ENCODE results near the gene RSAD2. TPM values are rescaled to one million over a fixed set of nuclear protein-coding genes. Genes with fewer than 3 reads are reported as not detected.

Gene RSAD2
- total RNA-seq, 6 donors from 2014 or later: 8.4 to 20.0 (median 11.0) TPM

GRCh38 chr2:6864923-6865345 is 12.6 kb upstream of the RSAD2 start:
- 5 to 12% methylated on average over 3 to 15 of the region's 37 CpGs for WGBS, 2 donors
- Histone ChIP-seq H3K36me3 (peaks cover 4 to 12% (median 8%) of the 10 kb centered on the region in 4 donors), H3K9me3 (peaks cover 0 to 2% (median 0%) of the 10 kb centered on the region in 4 donors), H3K27me3 (no peaks in the 10 kb centered on the region), H3K4me1 (peaks cover 10 to 35% (median 18%) of the 10 kb centered on the region in 4 donors), H3K4me3 (peak overlapping the region; percentile 71 to 88 (median 86)), H3K27ac (peak overlapping the region; percentile 89 to 91 (median 90))
- ATAC-seq (ENCODE audit: low FRiP score in 2 of 2): peak in 1 of 2 donors; percentile 13
- peak in 1 of 2 donors; percentile 92 for DNase-seq
- TF ChIP-seq EP300 (IDR thresholded peaks at IDR 0.05) (no peak), POLR2A (IDR thresholded peaks at IDR 0.05) (no peak), POLR2AphosphoS5 (IDR thresholded peaks at IDR 0.05) (no peak)
- TF ChIP-seq, protein P1, sequence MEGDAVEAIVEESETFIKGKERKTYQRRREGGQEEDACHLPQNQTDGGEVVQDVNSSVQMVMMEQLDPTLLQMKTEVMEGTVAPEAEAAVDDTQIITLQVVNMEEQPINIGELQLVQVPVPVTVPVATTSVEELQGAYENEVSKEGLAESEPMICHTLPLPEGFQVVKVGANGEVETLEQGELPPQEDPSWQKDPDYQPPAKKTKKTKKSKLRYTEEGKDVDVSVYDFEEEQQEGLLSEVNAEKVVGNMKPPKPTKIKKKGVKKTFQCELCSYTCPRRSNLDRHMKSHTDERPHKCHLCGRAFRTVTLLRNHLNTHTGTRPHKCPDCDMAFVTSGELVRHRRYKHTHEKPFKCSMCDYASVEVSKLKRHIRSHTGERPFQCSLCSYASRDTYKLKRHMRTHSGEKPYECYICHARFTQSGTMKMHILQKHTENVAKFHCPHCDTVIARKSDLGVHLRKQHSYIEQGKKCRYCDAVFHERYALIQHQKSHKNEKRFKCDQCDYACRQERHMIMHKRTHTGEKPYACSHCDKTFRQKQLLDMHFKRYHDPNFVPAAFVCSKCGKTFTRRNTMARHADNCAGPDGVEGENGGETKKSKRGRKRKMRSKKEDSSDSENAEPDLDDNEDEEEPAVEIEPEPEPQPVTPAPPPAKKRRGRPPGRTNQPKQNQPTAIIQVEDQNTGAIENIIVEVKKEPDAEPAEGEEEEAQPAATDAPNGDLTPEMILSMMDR (IDR thresholded peaks at IDR 0.05): no peak

GRCh38 chr2:6865346-6866274 is 12.0 kb upstream of the RSAD2 start, which contains the start of gene CMPK2:
CMPK2 (minus strand) TSS chr2:6865907; CDS start chr2:6865696, 211 bp downstream.
- WGBS, 2 donors: 0 to 1% methylated on average over 5 to 84 of the region's 115 CpGs
- H3K27me3 ChIP-seq: no peaks in the 10 kb centered on the region
- TF ChIP-seq POLR2AphosphoS5 (IDR thresholded peaks at IDR 0.05): peak; percentile 55 to 74
- TF ChIP-seq, protein P1 (IDR thresholded peaks at IDR 0.05): peak; percentile 17 to 62 (median 48)
- peak in 3 of 4 donors; percentile 48 to 79 (median 55) for TF ChIP-seq POLR2A (IDR thresholded peaks at IDR 0.05)
- peak in 2 of 4 donors; percentile 17 to 50 for TF ChIP-seq EP300 (IDR thresholded peaks at IDR 0.05)
- H3K4me3 ChIP-seq: peak within 1 kb of the TSS; percentile 71 to 88 (median 86)
- ATAC-seq (ENCODE audit: low FRiP score in 2 of 2): peak; percentile 78 to 90
- peaks cover 0 to 5% (median 2%) of the 10 kb centered on the region in 4 donors for H3K36me3 ChIP-seq
- peak; percentile 64 to 94 for DNase-seq
- H3K9me3 ChIP-seq: peaks cover 0 to under 1% (median 0%) of the 10 kb centered on the region in 4 donors
- H3K4me1 ChIP-seq: peaks cover 10 to 35% (median 18%) of the 10 kb centered on the region in 4 donors
- H3K27ac ChIP-seq: peak within 1 kb of the TSS; percentile 89 to 91 (median 90)

GRCh38 chr2:6866275-6866671 is 11.3 kb upstream of the RSAD2 start:
- Histone ChIP-seq H3K4me3 (peak overlapping the region; percentile 71 to 88 (median 86)), H3K4me1 (peaks cover 10 to 35% (median 18%) of the 10 kb centered on the region in 4 donors), H3K27ac (peak overlapping the region; percentile 89 to 91 (median 90)), H3K27me3 (no peaks in the 10 kb centered on the region), H3K9me3 (no peaks in the 10 kb centered on the region), H3K36me3 (no peaks in the 10 kb centered on the region)
- TF ChIP-seq EP300 (IDR thresholded peaks at IDR 0.05): no peak
- TF ChIP-seq, protein P1 (IDR thresholded peaks at IDR 0.05): peak in 4 of 6 experiments; percentile 3 to 43 (median 35)
- 7 to 10% methylated on average over 9 of the region's 9 CpGs for whole genome bisulfite sequencing, 2 donors
- peak in 1 of 2 donors; percentile 64 for DNase-seq
- ATAC-seq (ENCODE audit: low FRiP score in 2 of 2): peak; percentile 38 to 68

- Histone ChIP-seq H3K27me3 (no peaks in the 10 kb centered on the region), H3K27ac (peak overlapping the region in 2 of 4 donors; percentile 90 to 91), H3K36me3 (no peaks in the 10 kb centered on the region), H3K4me3 (no peak overlapping the region), H3K4me1 (peaks cover 10 to 35% (median 18%) of the 10 kb centered on the region in 4 donors), H3K9me3 (no peaks in the 10 kb centered on the region)
- TF ChIP-seq, protein P1 (IDR thresholded peaks at IDR 0.05): no peak
- TF ChIP-seq POLR2AphosphoS5 (IDR thresholded peaks at IDR 0.05): no peak
- no peak for TF ChIP-seq EP300 (IDR thresholded peaks at IDR 0.05)
- no peak for TF ChIP-seq POLR2A (IDR thresholded peaks at IDR 0.05)
- no peak for ATAC-seq (ENCODE audit: low FRiP score in 2 of 2)
- no peak for DNase-seq
- 80 to 88% methylated on average over 7 of the region's 7 CpGs for WGBS, 2 donors
Observed at GRCh38 chr2:6866982-6867381, 10.6 kb upstream of the RSAD2 start.
